GM10266 (cell line): Measurements from ENCODE around the gene HSPB2.
"Not testable (repeated sequence)": the region's sequence is repeated elsewhere in the genome, so short reads cannot be mapped to it uniquely, and the experiment has no call there.

Experiments used
- DNase-seq: peaks from one replicate; pipeline ENCODE4 v3.0.0; 2012; ENCODE audit errors: extremely low spot score
- TF ChIP-seq, protein P1 (sequence below): IDR thresholded peaks from 2 replicates; pipeline ENCODE4 v1.5.1; 2012; ENCODE audit warnings: mild to moderate bottlenecking, low read depth; ENCODE audit not compliant: control insufficient read depth, insufficient read depth; ENCODE audit errors: missing control alignments

Gene HSPB2

DNA sequence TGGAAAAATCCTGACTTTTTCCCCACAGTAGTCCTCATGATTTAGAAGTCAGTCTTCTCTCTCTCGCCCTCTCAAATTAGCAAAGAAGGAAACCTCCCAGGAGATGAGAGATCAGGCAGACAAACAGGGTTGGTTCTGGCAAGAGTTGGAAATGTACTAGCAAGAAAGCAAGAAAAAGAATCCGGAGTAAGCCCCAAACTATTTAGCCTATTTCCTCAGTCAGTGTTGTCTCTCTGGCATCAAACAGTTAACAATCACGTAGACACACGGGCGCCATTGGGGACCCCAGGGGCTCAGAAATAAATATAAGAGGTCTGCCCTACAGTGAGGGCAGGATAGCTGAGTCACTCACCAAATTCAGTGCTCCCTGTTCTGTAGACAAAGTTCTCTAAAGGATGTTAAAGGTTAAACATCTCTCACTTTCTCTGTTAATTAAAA, 10.8 kb downstream of the HSPB2 start:
- no peak for DNase-seq

DNA sequence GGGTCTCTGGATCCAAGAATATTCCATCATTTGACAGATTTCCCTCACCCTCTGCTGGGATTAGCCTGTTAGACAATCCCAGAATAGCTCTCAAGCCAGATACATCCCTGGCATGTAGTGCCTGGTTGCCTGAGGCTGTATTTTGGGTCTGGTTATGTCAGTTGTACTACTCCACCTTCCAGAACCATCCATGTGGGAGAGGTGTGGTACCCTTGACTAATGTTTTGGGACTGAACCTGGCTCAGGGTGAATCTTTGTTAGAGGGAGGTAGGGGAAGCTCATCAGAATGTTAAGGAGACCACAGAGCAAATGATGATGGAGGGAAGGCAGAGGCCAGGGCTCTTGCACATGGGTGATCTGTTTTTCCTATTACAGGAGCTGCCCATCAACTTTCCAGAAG, 11.4 kb downstream of the HSPB2 start:
- TF ChIP-seq, protein P1, sequence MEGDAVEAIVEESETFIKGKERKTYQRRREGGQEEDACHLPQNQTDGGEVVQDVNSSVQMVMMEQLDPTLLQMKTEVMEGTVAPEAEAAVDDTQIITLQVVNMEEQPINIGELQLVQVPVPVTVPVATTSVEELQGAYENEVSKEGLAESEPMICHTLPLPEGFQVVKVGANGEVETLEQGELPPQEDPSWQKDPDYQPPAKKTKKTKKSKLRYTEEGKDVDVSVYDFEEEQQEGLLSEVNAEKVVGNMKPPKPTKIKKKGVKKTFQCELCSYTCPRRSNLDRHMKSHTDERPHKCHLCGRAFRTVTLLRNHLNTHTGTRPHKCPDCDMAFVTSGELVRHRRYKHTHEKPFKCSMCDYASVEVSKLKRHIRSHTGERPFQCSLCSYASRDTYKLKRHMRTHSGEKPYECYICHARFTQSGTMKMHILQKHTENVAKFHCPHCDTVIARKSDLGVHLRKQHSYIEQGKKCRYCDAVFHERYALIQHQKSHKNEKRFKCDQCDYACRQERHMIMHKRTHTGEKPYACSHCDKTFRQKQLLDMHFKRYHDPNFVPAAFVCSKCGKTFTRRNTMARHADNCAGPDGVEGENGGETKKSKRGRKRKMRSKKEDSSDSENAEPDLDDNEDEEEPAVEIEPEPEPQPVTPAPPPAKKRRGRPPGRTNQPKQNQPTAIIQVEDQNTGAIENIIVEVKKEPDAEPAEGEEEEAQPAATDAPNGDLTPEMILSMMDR = no peak
- no peak for DNase-seq

More for the DNA sequence above, 10.8 kb downstream of the HSPB2 start:
- TF ChIP-seq, protein P1 = no peak

DNA sequence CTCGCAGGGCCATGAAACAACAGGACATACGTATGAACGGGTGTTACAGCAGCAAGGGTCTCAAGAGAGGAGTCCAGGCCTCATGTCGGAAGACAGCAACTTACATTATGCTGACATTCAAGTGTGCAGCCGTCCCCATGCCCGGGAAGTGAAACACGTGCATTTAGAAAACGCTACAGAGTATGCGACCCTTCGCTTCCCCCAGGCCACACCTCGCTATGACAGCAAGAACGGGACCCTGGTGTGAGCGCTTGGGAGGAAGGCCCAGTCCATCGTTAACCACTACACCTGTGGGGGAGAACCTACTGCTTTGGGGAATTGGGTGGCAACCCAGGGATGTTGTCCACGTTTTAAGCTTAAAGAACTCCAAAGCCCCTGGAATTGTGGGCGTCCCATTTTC, 13.4 kb downstream of the HSPB2 start:
- no peak for DNase-seq
- TF ChIP-seq, protein P1 = no peak

DNA sequence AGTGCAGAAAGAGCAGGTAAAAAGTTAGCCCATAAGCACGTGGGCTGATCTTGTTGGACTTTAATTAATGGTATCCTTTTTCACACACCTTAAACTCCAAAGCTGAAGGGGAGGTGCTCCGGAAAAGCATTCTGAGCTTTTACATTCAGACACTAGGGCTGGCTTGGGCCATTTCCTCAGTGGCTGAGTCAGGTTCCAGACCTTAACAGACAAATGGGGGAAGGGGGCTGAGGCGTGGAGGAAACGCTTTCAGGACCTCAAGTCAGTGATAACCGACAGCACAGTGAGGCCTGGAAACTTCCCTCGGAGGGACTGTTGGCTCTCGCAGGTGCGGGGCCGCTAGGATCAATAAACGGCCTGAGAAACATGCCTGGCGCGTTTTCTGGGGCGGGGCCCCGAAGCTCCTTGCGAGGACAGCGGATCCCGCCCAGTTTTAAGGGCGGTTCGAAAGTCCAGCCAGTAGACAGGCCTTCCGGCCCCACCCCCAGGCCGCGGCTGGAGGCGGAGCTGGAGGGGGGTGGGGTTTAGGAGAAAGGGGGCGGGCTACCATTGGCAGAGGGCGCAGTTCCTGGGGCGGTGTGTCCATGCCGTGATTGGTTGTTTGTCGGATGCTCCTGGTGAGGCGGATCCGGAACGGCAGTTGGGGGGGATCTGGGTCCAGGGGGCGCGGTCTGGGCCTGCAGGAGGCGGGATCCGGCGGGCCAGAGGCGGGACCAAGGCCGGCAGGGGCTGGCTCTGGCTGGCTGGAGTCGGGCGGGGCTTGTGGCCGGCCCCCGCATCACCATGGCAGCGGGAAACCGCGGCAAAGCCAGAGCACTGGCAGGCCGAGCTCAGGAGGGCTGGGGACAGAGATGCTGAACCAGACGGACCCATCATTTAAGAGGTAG, 14.2 kb downstream of the HSPB2 start:
- peak; percentile 98 for DNase-seq
- TF ChIP-seq, protein P1 = no peak

DNA sequence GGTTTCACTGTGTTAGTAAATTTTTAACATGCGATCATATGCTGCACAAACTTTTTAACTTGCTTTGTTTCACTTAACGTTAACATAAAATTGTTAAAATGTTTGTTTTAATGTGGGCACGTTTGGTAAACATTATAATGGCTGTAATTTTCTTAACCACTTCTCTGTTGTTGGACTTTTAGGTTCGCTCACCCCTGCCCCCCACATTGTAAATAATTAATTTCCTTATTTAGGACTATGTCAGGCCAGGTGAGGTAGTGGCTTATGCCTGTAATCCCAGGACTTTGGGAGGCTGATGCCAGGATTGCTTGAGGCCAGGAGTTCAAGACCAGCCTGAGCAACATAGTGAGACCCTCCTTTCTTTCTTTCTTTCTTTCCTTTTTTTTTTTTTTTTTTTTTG, 17.9 kb downstream of the HSPB2 start:
- DNase-seq = no peak
- TF ChIP-seq, protein P1 = no peak

DNA sequence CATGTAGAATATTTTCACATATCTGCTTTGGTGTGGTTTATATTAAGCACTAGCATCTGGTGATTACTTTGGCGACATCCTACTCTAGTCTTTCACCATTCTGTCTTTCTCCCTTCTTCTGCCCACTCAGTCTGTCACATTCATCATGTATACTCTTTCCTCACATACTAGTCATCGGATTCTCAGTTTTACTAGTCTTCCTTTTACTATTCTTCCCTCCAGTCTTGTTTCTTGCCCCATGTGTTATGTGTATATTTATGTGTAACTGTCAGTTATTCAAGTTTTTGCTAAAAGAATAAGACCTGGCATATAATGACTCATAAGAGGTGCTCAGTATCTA, 20.0 kb downstream of the HSPB2 start:
- no peak for DNase-seq

DNA sequence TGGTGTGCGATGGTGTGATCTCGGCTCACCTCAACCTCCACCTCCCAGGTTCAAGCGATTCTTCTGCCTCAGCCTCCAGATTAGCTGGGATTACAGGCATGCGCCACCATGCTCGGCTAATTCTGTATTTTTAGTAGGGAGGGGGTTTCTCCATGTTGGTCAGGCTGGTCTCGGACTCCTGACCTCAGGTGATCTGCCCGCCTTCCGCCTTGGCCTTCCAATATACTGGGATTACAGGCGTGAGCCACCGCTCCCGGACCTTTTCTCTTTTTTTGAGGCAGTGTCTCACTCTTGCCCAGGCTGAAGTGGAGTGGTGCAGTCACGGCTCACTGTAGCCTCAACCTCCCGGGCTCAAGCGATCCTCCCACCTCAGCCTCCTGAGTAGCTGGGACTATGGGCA, 20.6 kb downstream of the HSPB2 start:
- DNase-seq = not testable (repeated sequence)

More for the DNA sequence above, 20.0 kb downstream of the HSPB2 start:
- TF ChIP-seq, protein P1 = no peak
